Gastrocnemius medialis (tissue), 4 donors: ENCODE results near the gene HS3ST3A1. TPM values are rescaled to one million over a fixed set of nuclear protein-coding genes. Genes with fewer than 3 reads are reported as not detected.

Source experiments
- ATAC-seq, 2 donors: fragments of 150-250 bp; one replicate each; pipeline ENCODE4 v1.9.1; 2016
- DNase-seq, 2 donors: peaks; one replicate each; pipeline ENCODE4 v3.0.0-alpha.2; 2019
- H3K27ac ChIP-seq, 4 donors: fragments of 200-600 bp; sonication (generic); 1 replicate in 1 of 4; 2 replicates in 3 of 4; pipeline ENCODE4 v1.5.1; 2016 to 2018; ENCODE audit warnings: mild to moderate bottlenecking in 2 of 4, moderate library complexity in 1 of 4
- H3K27me3 ChIP-seq, 3 donors: fragments of 200-600 bp; sonication (generic) in 2 of 3; 1 replicate in 1 of 3; 2 replicates in 2 of 3; pipeline versions ENCODE4 v1.5.1 to v1.6.0; 2016 to 2019; ENCODE audit warnings: mild to moderate bottlenecking in 1 of 3, moderate library complexity in 1 of 3
- H3K36me3 ChIP-seq, 2 donors: fragments of 200-600 bp; sonication (generic) in 1 of 2; one replicate each; pipeline ENCODE4 v1.5.1; 2017 to 2018
- H3K4me1 ChIP-seq, 2 donors: fragments of 200-600 bp; sonication (generic) in 1 of 2; one replicate each; pipeline ENCODE4 v1.5.1; 2016 to 2017; ENCODE audit warnings: mild to moderate bottlenecking in 2 of 2
- H3K4me3 ChIP-seq, 4 donors: fragments of 200-600 bp; sonication (generic) in 3 of 4; 1 replicate in 1 of 4; 2 replicates in 3 of 4; pipeline ENCODE4 v1.5.1; 2016 to 2019; ENCODE audit warnings: mild to moderate bottlenecking in 2 of 4
- H3K9me3 ChIP-seq, 3 donors: fragments of 200-600 bp; sonication (generic) in 2 of 3; 1 replicate in 1 of 3; 2 replicates in 2 of 3; pipeline ENCODE4 v1.5.1; 2016 to 2019
- CTCF ChIP-seq, 5 experiments: fragments of 450-650 bp in 3 of 5; fragments of 200-600 bp in 2 of 5; sonication (generic) in 2 of 5; IDR thresholded peaks in 4 of 5; conservative IDR thresholded peaks in 1 of 5; 1 replicate in 4 of 5; 2 replicates in 1 of 5; pipeline ENCODE4 v1.5.1; 2016 to 2019; ENCODE audit warnings: antibody characterized with exemption in 5 of 5, mild to moderate bottlenecking in 3 of 5, moderate library complexity in 3 of 5
- POLR2A ChIP-seq, 2 donors: fragments of 450-650 bp; IDR thresholded peaks; one replicate each; pipeline ENCODE4 v1.6.1; 2017; ENCODE audit warnings: antibody characterized with exemption in 2 of 2, mild to moderate bottlenecking in 2 of 2, moderate library complexity in 2 of 2
- in situ Hi-C, 4 donors: fragments of 200-750 bp; cut with MboI; loops; one replicate each; pipeline versions ENCODE4 v1.15.0 to v1.8.0; 2017; ENCODE audit warnings: low sequenced_read_pairs in 4 of 4
- intact Hi-C: fragments of 100-400 bp; cut with DNase I; formaldehyde crosslinking; loops from one replicate; pipeline ENCODE4 v1.15.1; 2023; ENCODE audit warnings: low total_unique reads
- total RNA-seq, 4 donors: library from RNA; depleted of rRNA; stranded (reverse); fragments of >200 nt; gene quantifications; one replicate each; pipeline versions ENCODE4 v1.1.0 to v1.2.3, GENCODE V29; 2016

HS3ST3A1 gene
- total RNA-seq, result 1 to 10 TPM in 2 of 4 donors, under 1 TPM in 2; 0.23 to 1.4 (median 0.85) TPM

- H3K4me3 ChIP-seq, result peak within 1 kb of the TSS; percentile 39 to 51 (median 49)
- H3K4me1 ChIP-seq, result peaks cover 0 to 9% of the 10 kb centered on the region in 2 donors
- DNase-seq (no peak), ATAC-seq (peak in 1 of 2 donors; percentile 36)
- intact Hi-C loops (no loop called here), in situ Hi-C loops (no loop called here)
- no peak within 1 kb of the TSS for H3K27ac ChIP-seq
- H3K27me3 ChIP-seq, result peaks cover 22 to 52% (median 50%) of the 10 kb centered on the region in 3 donors
- no peaks in the 10 kb centered on the region for H3K36me3 ChIP-seq
- no peak for TF ChIP-seq CTCF (IDR thresholded peaks at IDR 0.05 in 4 of 5, conservative IDR thresholded peaks at IDR 0.05 in 1 of 5)
- TF ChIP-seq POLR2A (IDR thresholded peaks at IDR 0.05), result peak in 1 of 2 donors; percentile 37
- H3K9me3 ChIP-seq, result no peaks in the 10 kb centered on the region
Measured at GRCh38 chr17:13601776-13602551, at the start of gene HS3ST3A1. HS3ST3A1 (minus strand) TSS chr17:13601929; CDS start chr17:13601129, 800 bp downstream.

- H3K36me3 ChIP-seq, result no peaks in the 10 kb centered on the region
- no peaks in the 10 kb centered on the region for H3K4me1 ChIP-seq
- no peaks in the 10 kb centered on the region for H3K27me3 ChIP-seq
- ATAC-seq (no peak), DNase-seq (no peak)
- intact Hi-C loops, result no loop called here
- H3K9me3 ChIP-seq, result no peaks in the 10 kb centered on the region
- no peak overlapping the region for H3K27ac ChIP-seq
- H3K4me3 ChIP-seq, result no peak overlapping the region
- TF ChIP-seq POLR2A (IDR thresholded peaks at IDR 0.05) (no peak), CTCF (IDR thresholded peaks at IDR 0.05 in 4 of 5, conservative IDR thresholded peaks at IDR 0.05 in 1 of 5) (no peak)
- in situ Hi-C loops, result no loop called here
Measured at GRCh38 chr17:13650096-13650675, 48.5 kb upstream of the HS3ST3A1 start.

GRCh38 chr17:13647543-13648021 is 45.9 kb upstream of the HS3ST3A1 start:
- TF ChIP-seq CTCF (IDR thresholded peaks at IDR 0.05 in 4 of 5, conservative IDR thresholded peaks at IDR 0.05 in 1 of 5) (no peak), POLR2A (IDR thresholded peaks at IDR 0.05) (no peak)
- Histone ChIP-seq H3K36me3 (no peaks in the 10 kb centered on the region), H3K4me1 (no peaks in the 10 kb centered on the region), H3K27me3 (no peaks in the 10 kb centered on the region), H3K4me3 (no peak overlapping the region), H3K27ac (no peak overlapping the region), H3K9me3 (no peaks in the 10 kb centered on the region)
- in situ Hi-C loops (no loop called here), intact Hi-C loops (no loop called here)
- ATAC-seq, result no peak
- no peak for DNase-seq

- ATAC-seq (no peak), DNase-seq (no peak)
- no peak overlapping the region for H3K27ac ChIP-seq
- no peak for TF ChIP-seq CTCF (IDR thresholded peaks at IDR 0.05 in 4 of 5, conservative IDR thresholded peaks at IDR 0.05 in 1 of 5)
- no peak for TF ChIP-seq POLR2A (IDR thresholded peaks at IDR 0.05)
- in situ Hi-C loops, result no loop called here
- intact Hi-C loops, result no loop called here
- no peaks in the 10 kb centered on the region for H3K4me1 ChIP-seq
- H3K4me3 ChIP-seq, result no peak overlapping the region
- H3K36me3 ChIP-seq, result no peaks in the 10 kb centered on the region
- no peaks in the 10 kb centered on the region for H3K27me3 ChIP-seq
- no peaks in the 10 kb centered on the region for H3K9me3 ChIP-seq
Measured at GRCh38 chr17:13646969-13647542, 45.3 kb upstream of the HS3ST3A1 start.
